ENCODE results near the gene CFAP141. TPM values are rescaled to one million over a fixed set of nuclear protein-coding genes. Genes with fewer than 3 reads are reported as not detected.

CFAP141 gene
- total RNA-seq (2022; extraction: Qiagen RNA extraction): 0.37 TPM in 1 of 5 replicates, not detected in the others

GRCh38 chr1:154206196-154206595 is at the start of gene CFAP141:
CFAP141 (minus strand) TSS chr1:154206333; CDS start chr1:154206307, 26 bp downstream.

DNA sequence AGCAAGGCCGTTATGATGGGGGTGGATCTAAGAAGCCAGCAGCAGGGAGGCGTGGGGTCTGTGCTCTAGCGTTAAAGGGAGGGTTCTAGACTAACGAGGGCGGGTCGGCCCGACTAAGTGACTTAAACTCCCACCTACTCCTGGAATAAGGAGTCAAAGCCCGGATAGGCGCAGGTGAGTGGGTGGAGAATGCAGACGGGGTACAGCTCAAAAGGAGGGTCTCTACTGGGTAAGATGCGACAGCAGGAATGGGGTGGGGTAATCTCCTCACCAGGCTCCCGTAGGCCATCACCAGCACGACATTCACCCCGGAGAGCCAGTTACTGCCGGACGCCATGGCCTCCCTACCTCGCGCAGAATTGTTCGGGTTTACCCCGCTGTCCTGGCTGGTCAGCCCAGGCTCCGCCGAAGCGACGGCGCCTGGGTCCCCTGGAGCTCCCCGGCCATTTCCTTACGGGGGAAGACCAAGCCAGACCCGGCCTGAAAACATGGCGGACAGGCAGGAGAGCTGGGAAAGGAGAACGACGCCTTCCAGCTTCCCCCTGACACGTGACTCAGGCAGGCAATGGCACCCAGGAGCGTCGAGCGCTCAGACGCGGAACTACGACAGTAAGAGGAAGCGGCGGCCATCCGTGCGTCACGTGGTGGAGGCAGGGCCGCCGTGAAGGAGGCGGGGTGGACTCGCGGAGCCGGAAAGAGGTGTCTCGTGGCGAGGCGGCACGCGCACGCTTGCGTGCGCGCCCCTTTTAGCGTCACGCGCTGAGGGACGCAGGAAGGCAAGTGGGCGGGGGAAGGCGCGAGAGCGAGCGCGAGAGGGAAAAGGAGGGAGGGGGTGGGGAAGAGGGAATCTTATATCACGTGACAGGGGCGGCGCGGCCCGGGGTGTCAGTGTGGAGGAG is 14.2 kb upstream of the CFAP141 start, which contains the start of gene UBAP2L:
Gene UBAP2L (plus strand): TSS at position 885 of the 899 bp plus-strand sequence. CDS start 4,169 bp downstream, outside the sequence.

DNA sequence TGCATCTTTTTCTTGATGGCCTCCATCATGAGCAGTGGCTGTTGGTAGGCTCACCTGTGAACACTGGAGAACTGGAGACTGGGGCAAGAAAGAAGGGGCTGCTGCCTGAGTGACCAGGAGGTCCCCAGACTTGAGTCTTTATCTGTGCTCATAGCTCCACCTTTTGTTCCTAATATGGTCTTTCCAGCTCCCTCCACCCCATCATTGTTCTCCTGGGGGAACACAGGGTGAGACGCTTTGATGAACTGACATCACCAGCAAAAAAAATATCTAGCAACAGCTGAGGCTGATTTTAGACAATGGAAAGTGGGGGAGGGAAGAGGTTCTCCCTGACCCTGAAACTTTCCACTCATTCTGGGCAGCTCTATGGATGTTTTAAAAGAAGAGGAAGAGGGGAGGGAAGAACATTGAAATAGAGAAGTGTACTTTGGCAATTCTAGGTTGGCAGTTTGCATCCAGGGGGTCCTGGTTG is 14.1 kb downstream of the CFAP141 start, which contains the start of gene TPM3:
Gene TPM3 (minus strand): TSS at position 111 of the 472 bp plus-strand sequence. CDS start 82 bp downstream, at position 29.

DNA sequence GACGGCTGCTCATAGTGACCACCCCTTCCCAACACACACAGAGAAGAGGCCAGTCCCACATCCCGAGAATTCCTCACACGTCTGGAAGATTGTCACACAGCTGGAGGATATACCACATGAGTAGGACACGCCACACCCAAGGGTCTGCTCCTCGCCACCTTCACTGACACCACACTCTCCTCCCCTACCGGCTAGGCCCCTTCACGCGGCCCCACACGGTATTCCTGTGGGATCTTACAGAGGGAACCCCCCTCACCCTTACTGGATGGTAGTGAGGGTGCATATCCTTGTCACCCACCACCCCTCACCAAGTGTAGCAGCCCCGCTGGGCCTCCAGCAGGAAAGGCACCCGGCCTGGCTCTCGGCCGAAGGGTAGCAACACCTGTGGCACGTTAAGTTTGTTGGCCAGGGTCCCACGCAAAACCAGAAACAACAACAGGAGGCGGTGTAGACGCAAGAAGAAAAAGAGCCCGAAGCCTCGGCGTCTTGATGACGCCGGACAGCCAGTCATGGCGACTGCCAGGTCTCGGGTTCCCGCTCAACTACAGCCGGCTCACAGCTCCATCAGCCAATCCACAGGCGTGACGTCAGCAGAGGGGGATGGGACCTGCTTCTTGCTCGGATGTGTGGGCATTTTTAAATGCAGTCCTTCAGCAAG is 51.5 kb downstream of the CFAP141 start, which contains the start of gene NUP210L:
Gene NUP210L (minus strand): TSS at position 540 of the 658 bp plus-strand sequence.

Other genes starting within 250 kb of the CFAP141 start
- gene CRTC2, start 247.7 kb downstream of the CFAP141 start, total RNA-seq (2022; extraction: Qiagen RNA extraction): 28.3 to 41.0 TPM (median 39.4 TPM) in 5 replicates
- 155 to 163 TPM (median 161 TPM) in 5 replicates for gene SLC39A1, start 242.8 kb downstream of the CFAP141 start, total RNA-seq (2022; extraction: Qiagen RNA extraction)
- gene CREB3L4, start 238.4 kb downstream of the CFAP141 start, total RNA-seq (2022; extraction: Qiagen RNA extraction): 9.0 to 10.8 TPM (median 10.0 TPM) in 5 replicates
- gene JTB, start 228.7 kb downstream of the CFAP141 start, total RNA-seq (2022; extraction: Qiagen RNA extraction): 103 to 161 TPM (median 144 TPM) in 5 replicates
- 128 to 149 TPM (median 134 TPM) in 5 replicates for gene RAB13, start 220.0 kb downstream of the CFAP141 start, total RNA-seq (2022; extraction: Qiagen RNA extraction)
- 4,364 to 6,762 TPM (median 4,498 TPM) in 5 replicates for gene RPS27, start 215.6 kb downstream of the CFAP141 start, total RNA-seq (2022; extraction: Qiagen RNA extraction)
- not detected in 5 replicates for gene NUP210L, start 51.3 kb downstream of the CFAP141 start, total RNA-seq (2022; extraction: Qiagen RNA extraction)
- gene TPM3, start 14.2 kb downstream of the CFAP141 start, total RNA-seq (2022; extraction: Qiagen RNA extraction): 457 to 634 TPM (median 478 TPM) in 5 replicates
- gene UBAP2L, start 14.6 kb upstream of the CFAP141 start, total RNA-seq (2022; extraction: Qiagen RNA extraction): 102 to 107 TPM (median 105 TPM) in 5 replicates
- 90.6 to 108 TPM (median 94.6 TPM) in 5 replicates for gene HAX1, start 66.3 kb upstream of the CFAP141 start, total RNA-seq (2022; extraction: Qiagen RNA extraction)
- gene AQP10, start 114.8 kb upstream of the CFAP141 start, total RNA-seq (2022; extraction: Qiagen RNA extraction): not detected in 5 replicates
- 30.7 to 36.3 TPM (median 35.6 TPM) in 5 replicates for gene ATP8B2, start 119.2 kb upstream of the CFAP141 start, total RNA-seq (2022; extraction: Qiagen RNA extraction)
- 22.3 to 28.8 TPM (median 23.7 TPM) in 5 replicates for gene IL6R, start 199.0 kb upstream of the CFAP141 start, total RNA-seq (2022; extraction: Qiagen RNA extraction)